ENCODE data around the gene L2HGDH. TPM values are rescaled to one million over a fixed set of nuclear protein-coding genes. Genes with fewer than 3 reads are reported as not detected.
A peak's percentile ranks its signal among the peaks of the same experiment; 100 is the strongest.
"Not testable (repeated sequence)": the region's sequence is repeated elsewhere in the genome, so short reads cannot be mapped to it uniquely, and the experiment has no call there.

L2HGDH gene
- 18.6 TPM for total RNA-seq

DNA sequence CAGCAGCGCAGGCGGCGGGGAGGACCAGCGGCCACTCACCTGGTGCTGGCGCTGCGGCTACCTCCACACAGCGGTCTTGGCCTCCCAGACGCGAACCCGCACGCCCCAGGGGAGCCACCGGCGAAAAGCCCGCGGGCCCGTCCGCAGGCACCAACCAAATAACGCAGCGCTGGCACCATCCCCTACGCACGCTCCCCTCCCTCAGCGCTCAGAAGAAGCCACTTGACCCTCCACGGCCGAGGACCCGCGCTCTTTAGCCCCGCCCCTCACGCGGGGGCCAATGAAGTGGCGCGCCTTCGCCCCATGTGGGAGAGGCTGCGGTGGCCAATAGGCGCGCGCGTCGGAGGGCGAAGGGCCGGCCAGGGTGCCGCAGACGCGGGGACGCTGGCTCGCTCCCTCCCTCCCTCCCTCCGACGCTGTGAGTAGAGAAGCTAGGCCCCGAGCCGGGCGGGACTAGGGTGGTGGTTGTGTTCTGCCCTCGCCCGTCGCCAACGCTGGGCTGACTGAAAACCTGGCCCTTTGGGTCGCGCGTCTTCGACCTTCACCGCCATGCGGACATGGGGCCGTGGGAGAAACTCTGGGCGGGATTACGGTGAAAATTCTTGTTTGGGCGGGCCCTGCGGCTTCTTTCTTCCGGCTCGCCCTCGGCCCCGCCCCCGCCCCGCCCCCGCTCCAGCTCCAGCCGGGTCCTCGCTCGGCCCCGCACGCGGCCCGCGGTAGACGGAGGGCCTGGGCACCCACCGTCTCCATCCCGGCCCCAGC lies at the start of gene L2HGDH, which contains the start of gene DMAC2L:
L2HGDH (minus strand) TSS at position 258 of the 762 bp plus-strand sequence; CDS start at position 179, 79 bp downstream.
DMAC2L (plus strand) TSS at position 353 of the 762 bp plus-strand sequence. CDS start 9,164 bp downstream, outside the sequence.
- DNase-seq: peak; percentile 91

DNA sequence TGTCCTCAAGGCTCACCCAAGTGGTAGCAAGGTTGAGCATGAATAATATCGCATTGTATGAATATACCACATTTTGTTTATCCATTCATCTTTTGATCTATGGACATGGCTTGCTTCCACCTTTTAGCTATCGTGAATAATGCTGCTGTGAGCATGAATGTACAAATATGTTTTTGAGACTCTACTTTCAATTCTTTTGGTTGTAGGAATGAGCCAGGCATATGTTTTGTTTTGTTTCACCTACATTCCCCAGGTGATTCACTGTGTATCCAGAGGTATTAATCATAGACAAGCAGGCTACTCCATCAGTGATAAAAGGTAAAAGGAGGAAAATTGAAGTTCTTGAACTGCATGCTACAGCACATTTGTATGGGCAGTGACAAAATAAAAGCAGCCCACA lies 48.8 kb upstream of the L2HGDH start:
- DNase-seq: no peak

DNA sequence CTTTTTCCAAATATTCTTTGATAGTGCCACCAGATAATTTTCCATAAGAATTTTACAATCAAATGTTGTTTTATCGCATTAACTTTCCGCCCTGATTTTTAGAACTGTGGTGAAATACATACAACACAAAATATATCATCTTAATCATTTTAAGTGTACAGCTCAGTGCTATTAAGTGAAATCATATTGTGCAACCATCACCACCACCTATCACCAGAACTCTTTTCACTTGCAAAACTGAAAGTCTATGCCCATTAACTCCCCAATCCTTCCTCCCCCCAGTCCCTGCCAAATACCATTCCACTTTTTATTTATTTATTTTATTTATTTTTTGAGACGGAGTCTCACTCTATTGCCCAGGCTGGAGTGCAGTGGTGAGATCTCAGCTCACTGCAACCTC lies 48.1 kb upstream of the L2HGDH start:
- no peak for DNase-seq

DNA sequence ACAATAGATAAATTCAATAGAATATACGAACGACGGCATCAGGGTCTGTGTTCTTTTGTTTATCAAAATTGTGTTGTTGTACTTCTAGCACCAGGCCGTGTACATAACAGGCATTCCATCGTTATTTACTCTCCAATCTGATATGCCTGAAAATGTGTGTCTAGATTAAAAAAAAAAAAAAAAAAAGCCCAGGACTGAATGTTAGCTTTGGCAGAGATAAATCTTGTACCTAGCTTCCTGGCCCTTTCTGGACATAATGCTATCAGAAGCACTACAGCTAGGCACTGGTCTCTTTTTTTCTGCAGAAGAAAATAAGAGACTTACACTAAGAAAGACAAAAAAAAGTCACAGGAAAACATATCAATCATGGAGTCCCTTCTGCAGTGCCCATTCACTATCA lies 47.6 kb upstream of the L2HGDH start:
- no peak for DNase-seq

DNA sequence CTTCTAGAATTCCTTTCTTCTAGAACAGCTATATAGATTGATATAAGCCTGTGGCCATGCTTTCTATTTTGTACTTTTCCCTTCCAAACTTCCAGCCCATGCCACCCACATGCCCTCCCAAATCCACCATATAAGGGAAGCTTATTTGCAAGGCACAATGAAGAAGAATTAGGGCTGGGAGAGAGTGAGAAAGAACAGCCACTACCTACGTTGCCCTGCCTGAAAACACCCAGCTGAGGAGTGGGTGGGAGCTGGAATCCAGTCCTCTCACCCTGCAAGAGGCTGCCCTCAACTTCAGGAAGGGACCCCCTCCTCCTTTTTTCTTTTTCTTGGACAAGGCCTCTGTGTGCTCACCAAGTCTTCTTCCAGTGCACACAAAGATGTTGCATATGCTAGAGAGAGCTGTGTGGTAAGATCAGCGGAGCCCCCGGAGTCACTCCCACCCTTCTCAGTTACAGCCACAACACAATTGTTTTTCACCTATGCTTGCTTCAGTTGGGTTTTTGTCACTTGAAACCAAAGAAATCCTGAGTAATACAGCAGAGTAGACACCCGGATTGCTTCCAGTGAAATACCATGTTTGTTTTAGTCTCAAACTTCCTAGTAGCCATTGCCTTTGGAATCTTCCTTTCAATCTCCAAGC lies 45.8 kb upstream of the L2HGDH start:
- DNase-seq: peak; percentile 42

DNA sequence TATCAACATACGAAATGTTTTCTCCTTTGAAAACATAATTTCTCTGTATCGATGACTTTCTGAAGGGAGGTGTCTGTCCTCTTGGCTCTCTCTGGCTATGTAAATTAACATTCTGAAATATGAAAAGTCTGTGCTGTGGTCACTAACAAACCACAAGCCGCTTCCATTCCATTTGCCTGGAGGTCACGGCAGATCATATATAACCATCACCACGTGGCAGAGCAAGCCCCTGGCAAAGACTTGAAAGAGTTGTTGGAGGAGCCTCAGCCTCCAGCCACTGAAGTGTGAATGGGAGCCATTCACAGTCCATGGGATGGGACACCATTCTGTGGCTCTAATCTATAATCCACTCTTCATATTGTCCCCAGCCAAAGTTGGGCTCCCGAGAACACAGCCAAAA lies 45.1 kb upstream of the L2HGDH start:
- no peak for DNase-seq

DNA sequence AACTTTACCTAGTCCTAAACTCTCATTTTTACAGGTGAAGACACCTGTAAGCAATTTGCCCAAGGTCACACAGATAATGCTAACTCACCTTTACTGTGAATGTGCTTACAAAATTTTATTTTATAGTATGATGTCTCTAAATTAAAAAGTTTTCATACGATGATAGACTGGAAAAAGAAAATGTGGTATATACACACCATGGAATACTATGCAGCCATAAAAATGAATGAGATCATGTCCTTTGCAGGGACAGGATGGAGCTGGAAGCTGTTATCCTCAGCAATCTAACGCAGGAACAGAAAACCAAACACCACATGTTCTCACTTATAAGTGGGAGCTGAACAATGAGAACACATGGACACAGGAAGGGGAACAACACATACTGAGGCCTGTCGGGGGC lies 44.3 kb upstream of the L2HGDH start:
- not testable (repeated sequence) for DNase-seq

DNA sequence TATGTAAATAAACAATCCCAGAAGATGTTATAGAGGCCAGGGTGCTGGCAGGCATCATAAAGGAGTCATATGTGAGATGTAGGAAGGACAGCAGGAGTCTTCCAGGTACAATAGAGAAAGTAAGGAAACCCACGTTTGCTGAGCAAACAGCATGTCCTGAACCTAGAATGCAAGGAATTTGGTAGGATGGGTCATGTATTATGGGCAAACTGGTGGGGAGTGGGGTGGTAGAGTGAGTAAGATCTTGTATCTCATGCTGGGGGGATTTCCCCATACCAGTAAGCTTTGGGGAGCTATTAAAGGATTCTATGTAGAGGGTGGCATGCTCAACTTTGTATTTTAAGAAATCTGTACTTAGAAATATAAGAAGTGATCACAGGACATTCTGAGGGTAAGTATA lies 43.7 kb upstream of the L2HGDH start:
- DNase-seq: no peak

DNA sequence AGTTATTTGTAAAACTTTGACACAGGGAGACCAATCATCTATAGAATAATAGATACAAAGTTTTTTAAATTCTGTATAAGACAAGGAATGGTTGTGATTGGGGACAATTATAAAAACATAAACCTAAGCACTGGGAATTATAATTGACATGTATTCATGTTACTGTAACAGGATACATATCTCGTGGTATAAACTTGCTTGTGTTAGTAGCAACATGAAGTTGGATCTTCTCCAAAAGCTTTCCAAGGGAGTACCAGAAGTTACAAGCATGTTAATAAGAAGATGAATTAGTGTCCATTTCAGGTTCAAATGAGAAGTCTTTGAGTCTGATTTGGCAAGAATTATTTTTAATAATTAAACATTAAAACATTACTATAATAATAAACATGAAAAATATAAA lies 42.5 kb upstream of the L2HGDH start:
- DNase-seq: no peak

DNA sequence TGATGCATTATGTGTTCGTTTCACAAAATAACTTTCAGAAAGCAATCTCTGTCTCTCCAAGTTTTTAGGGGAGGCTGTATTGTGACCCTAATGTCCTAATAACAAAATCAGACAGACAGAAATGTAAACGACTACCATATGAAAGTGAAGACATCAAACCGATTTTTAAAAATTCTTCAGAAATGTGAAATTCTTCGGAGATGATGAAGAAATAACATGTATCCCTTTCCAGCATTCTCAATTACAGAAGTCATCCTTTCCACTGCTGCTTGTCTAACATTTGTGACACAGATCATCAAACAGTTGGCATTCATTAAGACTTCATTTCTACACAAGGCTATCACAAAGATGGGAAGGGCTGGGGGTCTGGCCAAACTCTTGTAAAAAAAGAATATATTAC lies 41.1 kb upstream of the L2HGDH start:
- DNase-seq: no peak

DNA sequence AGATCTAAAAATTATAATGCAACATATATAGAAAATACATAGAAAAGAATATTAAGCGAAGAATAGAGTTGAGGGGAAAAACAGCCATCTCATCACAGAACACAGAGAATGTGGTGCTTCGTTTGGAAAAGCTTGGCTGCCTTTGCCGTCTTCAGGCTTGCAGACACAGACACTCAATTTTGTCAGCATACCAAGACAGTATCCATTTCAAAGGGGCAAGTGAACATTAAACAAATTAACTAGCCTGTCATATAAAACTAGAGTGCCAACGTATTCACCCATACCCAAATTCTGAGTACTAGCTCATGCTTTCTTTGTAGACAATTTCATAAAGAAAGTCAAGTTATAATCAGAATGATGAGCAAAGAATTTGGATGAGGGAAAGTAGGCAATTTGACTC lies 40.6 kb upstream of the L2HGDH start:
- DNase-seq: no peak

DNA sequence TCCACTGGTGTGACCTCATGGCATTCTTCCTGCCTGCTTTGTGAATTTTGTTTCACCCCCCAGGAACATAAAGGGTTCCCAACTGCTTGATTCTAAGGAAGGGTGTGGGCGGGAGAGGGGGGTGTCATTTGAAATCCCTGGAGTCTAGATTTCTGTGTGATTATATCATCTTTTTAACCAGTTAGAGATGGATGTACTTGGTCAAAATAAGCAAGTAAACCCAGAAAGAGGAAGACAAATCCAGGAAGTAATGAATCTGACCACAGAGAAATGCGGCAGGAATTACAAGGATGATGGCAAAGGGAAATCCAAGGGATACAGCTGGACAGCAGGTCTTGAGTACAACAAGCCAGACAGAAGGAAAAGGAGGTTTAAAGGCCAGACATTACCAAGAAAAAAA lies 38.9 kb upstream of the L2HGDH start:
- DNase-seq: no peak

DNA sequence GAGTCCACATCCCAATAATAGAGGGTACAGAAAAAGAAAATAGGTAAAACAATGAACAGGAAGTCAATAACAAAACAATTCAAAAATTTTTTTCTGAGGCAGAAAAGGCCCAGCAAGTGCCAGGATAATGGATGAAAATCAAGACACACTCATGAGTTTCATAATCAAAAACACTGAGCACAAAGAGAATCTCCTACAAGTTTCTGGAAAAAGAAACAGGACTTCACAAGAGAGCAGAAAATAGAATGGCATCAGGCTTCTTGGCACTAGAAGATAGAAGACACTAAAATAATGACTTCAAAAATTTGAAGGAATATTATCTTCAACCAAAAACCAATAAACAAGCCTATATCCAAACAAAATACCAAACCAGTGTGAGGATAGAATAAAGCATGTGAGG lies 36.9 kb upstream of the L2HGDH start:
- DNase-seq: no peak

DNA sequence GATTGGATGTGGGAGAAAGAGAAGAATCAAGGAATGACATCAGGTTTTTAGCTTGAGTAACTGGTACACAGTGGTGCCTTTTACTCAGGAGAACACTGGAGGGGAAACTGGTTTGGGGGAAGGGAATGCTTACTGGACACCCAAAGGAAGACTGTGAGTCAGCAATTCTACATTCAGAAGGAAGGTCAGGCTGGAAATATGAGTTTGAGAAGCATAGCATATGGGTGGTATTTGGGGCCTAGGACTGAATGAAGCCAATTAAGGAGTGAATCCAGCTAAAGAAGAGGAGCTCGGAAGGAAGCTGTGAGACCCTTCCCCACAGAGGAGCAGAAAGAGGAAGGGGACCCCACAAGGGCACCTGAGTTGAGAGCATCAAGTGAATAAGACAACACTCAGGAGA lies 35.5 kb upstream of the L2HGDH start:
- DNase-seq: no peak

DNA sequence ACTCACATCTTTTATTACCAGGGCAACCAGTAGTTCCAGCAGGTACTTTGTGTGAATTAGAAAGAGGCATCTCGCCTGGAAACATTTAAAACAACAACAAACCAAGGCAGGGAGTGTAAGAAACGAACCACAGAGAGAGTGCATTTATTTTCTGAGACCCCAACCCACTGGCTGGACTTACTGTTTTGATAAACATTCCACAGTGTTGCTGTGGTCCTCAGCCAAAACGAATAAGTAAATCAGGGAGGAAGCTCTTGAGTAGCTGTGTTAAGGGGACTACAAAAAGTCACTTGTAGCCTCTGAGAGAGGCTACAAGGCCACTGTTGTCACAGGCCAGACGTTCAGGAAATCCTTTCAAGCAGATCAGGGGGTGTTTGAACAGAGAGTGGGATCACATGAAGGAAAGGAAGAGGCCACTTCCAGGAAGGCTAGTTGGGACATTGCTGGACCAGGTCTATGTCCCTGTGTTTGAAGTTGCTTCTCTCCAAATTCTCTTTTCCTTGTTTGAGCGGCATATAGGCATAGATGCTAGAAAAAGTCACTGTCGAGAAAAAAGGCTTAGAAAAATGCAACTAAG lies 33.9 kb upstream of the L2HGDH start:
- DNase-seq: no peak

DNA sequence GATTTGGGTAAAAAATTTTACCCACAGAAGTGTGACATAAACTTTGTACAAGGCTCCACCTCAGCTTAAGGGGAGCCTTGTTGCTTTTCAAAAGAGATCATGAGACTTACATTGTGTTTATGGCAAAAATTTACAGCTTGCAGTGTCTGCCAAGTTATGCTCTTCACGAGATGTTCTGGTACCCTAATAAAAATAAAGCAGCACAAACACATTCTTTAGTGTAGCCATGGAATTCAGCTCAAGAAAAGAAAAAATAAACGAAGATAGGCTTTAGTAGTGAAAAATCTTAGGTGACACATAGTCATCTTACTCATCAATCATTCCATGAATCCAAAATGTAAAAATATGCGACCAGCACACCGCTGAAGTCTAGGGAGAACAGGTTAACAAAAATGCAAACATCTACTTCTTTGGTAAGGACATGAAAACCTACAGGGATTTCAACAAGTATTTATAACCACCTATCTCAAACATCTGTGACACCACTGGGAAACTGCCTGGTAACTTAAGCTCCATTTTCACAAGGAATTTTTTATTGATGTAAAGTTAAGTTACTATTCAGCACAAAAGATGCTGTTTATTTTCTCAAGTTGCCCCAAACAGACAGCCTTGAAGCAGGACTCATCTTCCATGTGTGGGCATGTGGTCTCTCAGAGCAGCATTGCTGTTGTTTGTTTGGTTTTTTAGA lies 33.0 kb upstream of the L2HGDH start:
- DNase-seq: no peak

DNA sequence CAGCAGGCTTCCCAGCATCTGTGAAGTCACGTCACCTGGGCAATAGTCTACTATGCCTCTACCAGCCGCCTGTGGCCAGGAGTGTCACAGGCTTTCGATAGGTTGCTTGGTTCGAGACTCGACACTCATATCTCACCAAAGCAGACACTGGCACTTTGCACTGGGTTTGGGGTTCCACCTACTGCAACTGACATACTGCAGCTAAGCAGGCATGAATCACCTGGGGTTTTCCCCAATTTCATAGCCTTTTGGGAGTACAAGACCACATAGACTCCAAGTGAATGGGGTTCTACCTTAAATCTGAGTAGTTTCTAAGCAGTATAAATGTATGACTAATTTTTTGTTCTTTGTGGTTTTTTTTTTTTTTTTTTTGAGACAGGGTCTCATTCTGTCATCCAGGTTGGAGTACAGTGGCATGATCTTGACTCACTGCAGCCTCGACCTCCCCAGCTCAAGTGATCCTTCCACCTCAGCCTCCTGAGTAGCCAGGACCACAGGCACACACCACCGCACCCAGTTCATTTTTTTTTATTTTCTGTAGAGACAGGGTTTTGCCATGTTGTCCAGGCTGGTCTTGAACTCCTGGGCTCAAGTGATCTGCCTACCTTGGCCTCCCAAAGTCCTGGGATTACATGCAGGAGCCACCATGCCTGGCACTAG lies 32.2 kb upstream of the L2HGDH start:
- no peak for DNase-seq

DNA sequence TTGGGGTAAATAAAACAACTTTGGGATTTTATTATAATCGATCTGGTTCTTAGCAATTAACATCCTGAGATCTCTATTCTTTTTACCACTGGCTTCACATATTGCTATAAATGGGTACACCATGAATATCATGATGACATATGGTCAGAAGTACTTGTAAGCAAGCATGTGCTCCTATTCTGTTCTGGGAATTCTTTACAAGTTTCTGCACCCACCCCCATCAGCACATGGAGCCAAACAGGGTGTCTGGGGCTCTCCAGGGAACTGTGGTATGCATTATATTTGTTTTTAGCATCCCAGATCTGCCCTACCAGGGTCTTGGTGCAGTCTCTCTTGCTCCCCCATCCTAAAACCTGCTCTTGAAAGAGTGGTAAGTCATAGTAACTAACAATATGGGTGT lies 31.4 kb upstream of the L2HGDH start:
- no peak for DNase-seq

DNA sequence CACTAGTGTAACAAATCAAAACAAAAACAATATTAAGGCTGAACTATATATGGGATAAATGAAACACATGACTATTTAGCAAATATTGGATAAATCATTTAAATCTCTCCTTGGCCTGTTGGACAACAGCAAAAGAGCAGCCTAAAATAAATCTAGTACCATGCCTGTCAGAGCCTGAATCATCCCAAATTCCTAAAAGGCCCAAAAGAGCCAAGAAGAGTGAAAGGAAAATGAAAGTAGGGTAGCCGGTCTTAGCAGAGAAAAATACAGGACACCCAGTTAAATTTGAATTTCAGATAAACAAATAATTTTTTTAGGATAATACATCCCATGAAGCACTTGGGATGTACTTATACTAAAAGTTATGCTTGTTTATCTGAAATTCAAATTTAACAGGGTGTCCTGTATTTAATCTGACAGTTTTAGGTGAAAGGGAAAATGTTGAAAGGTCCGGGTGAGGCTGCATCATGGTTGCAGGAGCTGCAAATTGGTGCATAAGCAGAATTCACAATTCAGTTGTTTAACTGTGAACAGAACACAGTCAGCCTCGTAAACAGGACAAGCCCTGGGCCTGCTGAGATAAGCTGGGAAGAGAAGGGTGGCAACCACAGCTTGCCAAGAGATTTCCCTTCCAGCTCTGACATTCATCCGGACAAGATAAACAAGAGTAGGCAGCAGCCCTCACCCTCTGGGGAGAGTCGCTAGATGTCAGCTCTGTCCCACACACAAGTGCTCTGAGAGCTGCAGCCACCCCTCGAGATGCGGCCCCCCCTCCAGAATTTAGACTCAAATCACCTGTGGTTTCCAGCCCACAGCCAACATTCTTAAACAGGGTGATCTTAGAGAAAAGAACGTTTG lies 30.4 kb upstream of the L2HGDH start:
- DNase-seq: peak; percentile 69

DNA sequence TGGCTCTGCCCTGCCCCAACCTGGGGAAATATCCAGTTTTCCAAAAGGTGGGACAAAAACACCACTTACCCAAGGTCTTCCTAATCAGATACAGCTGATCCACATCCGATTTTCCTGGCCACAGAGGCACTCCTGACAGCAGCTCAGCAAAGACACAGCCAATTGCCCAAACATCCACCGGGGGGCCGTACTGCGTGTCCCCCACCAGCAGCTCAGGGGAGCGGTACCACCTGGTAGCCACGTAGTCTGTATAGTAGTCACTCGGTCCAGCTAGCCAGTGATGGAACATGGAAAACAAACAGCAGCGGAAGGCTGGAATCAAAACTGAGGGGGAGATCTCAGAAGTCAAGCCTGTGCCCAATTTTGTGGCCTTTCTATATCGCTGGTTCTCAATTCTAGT lies 28.9 kb upstream of the L2HGDH start:
- DNase-seq: no peak

DNA sequence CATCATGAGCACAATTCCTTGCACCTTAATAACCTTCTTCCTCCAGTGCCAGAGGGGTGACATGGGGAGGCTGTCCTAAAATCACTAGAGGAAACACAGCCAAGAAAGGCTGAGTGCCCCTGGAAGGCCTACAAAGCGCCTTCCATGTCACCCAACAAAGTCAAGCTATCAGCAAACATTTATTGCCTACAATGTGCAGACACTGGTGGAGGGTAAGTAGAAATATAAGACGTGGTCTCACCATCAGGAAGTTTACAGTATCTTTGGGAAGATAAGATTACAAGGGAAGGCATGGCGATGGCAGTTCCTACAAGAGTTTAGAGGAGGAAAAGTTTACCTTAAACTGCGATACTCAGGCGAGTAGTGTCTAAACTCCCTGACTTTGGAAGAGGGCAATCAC lies 28.0 kb upstream of the L2HGDH start:
- no peak for DNase-seq

Measured in occipital lobe (tissue), 2 donors.